Right atrium auricular region (tissue), 2 donors: ENCODE results near the gene ADARB2. TPM values are rescaled to one million over a fixed set of nuclear protein-coding genes. Genes with fewer than 3 reads are reported as not detected.

Experiments
- DNase-seq: peaks from one replicate; pipeline ENCODE4 v3.0.0-alpha.2; 2019; ENCODE audit warnings: low spot score
- H3K27ac ChIP-seq, 2 donors: fragments of 200-600 bp; sonication (generic); 1 replicate in 1 of 2; 2 replicates in 1 of 2; pipeline ENCODE4 v1.5.1; 2016 to 2019
- H3K27me3 ChIP-seq, 2 donors: fragments of 200-600 bp; sonication (generic); one replicate each; pipeline versions ENCODE4 v1.5.1 to v1.6.0; 2017 to 2019
- H3K36me3 ChIP-seq: fragments of 200-600 bp; sonication (generic); one replicate; pipeline ENCODE4 v1.5.1; 2016
- H3K4me1 ChIP-seq, 2 donors: fragments of 200-600 bp; sonication (generic); one replicate each; pipeline versions ENCODE4 v1.5.1 to v1.6.0; 2017 to 2019
- H3K4me3 ChIP-seq, 2 donors: fragments of 200-600 bp; sonication (generic); 1 replicate in 1 of 2; 2 replicates in 1 of 2; pipeline ENCODE4 v1.5.1; 2017 to 2019; ENCODE audit warnings: mild to moderate bottlenecking in 1 of 2, moderate library complexity in 1 of 2
- H3K9me3 ChIP-seq, 2 donors: fragments of 200-600 bp; sonication (generic); one replicate each; pipeline ENCODE4 v1.5.1; 2019
- CTCF ChIP-seq, 2 donors: fragments of 200-600 bp; sonication (generic); IDR thresholded peaks; one replicate each; pipeline ENCODE4 v1.5.1; 2019; ENCODE audit warnings: antibody characterized with exemption in 2 of 2
- total RNA-seq, 2 donors: library from RNA; depleted of rRNA; stranded (reverse); fragments of >200 nt; gene quantifications; one replicate each; pipeline ENCODE4 v1.1.0, GENCODE V29; 2016

ADARB2 gene
- total RNA-seq, 2 donors from 2014 or later, result 0.33 to 0.71 TPM

GRCh38 chr10:1272777-1273161, 464.6 kb downstream of the ADARB2 start:
- no peak for TF ChIP-seq CTCF (IDR thresholded peaks at IDR 0.05)
- H3K27ac ChIP-seq, result no peak overlapping the region

GRCh38 chr10:1272079-1272776, 465.1 kb downstream of the ADARB2 start:
- Histone ChIP-seq H3K4me3 (no peak overlapping the region), H3K36me3 (no peaks in the 10 kb centered on the region), H3K27ac (no peak overlapping the region), H3K9me3 (no peaks in the 10 kb centered on the region), H3K27me3 (no peaks in the 10 kb centered on the region), H3K4me1 (no peaks in the 10 kb centered on the region)
- DNase-seq, result no peak
- TF ChIP-seq CTCF (IDR thresholded peaks at IDR 0.05), result no peak

More at GRCh38 chr10:1272777-1273161, 464.6 kb downstream of the ADARB2 start:
- Histone ChIP-seq H3K9me3 (no peaks in the 10 kb centered on the region), H3K4me1 (no peaks in the 10 kb centered on the region), H3K27me3 (no peaks in the 10 kb centered on the region), H3K36me3 (no peaks in the 10 kb centered on the region), H3K4me3 (no peak overlapping the region)
- no peak for DNase-seq

GRCh38 chr10:1270906-1271305, 466.4 kb downstream of the ADARB2 start:
- Histone ChIP-seq H3K27ac (no peak overlapping the region), H3K4me3 (no peak overlapping the region), H3K9me3 (no peaks in the 10 kb centered on the region), H3K4me1 (no peaks in the 10 kb centered on the region), H3K36me3 (no peaks in the 10 kb centered on the region), H3K27me3 (no peaks in the 10 kb centered on the region)
- no peak for DNase-seq
- TF ChIP-seq CTCF (IDR thresholded peaks at IDR 0.05), result no peak

GRCh38 chr10:1270490-1270889, 466.8 kb downstream of the ADARB2 start:
- no peak overlapping the region for H3K4me3 ChIP-seq
- H3K4me1 ChIP-seq, result no peaks in the 10 kb centered on the region
- no peak for DNase-seq

GRCh38 chr10:1268831-1269230, 468.5 kb downstream of the ADARB2 start:
- H3K27me3 ChIP-seq, result no peaks in the 10 kb centered on the region
- no peak for DNase-seq
- TF ChIP-seq CTCF (IDR thresholded peaks at IDR 0.05), result no peak

More at GRCh38 chr10:1270490-1270889, 466.8 kb downstream of the ADARB2 start:
- Histone ChIP-seq H3K27me3 (no peaks in the 10 kb centered on the region), H3K27ac (no peak overlapping the region), H3K9me3 (no peaks in the 10 kb centered on the region), H3K36me3 (no peaks in the 10 kb centered on the region)
- TF ChIP-seq CTCF (IDR thresholded peaks at IDR 0.05), result no peak

GRCh38 chr10:1267568-1267967, 469.8 kb downstream of the ADARB2 start:
- Histone ChIP-seq H3K36me3 (no peaks in the 10 kb centered on the region), H3K27me3 (no peaks in the 10 kb centered on the region), H3K27ac (no peak overlapping the region), H3K4me3 (no peak overlapping the region), H3K9me3 (no peaks in the 10 kb centered on the region), H3K4me1 (no peaks in the 10 kb centered on the region)
- TF ChIP-seq CTCF (IDR thresholded peaks at IDR 0.05), result no peak
- no peak for DNase-seq

More at GRCh38 chr10:1268831-1269230, 468.5 kb downstream of the ADARB2 start:
- H3K4me1 ChIP-seq, result no peaks in the 10 kb centered on the region
- H3K9me3 ChIP-seq, result no peaks in the 10 kb centered on the region
- H3K27ac ChIP-seq, result no peak overlapping the region
- no peak overlapping the region for H3K4me3 ChIP-seq
- H3K36me3 ChIP-seq, result no peaks in the 10 kb centered on the region
